Endothelial cell of umbilical vein (primary cell): ENCODE data around the gene SLC7A10.

ENCODE experiments used
- EZH2 ChIP-seq: IDR thresholded peaks from 2 replicates; pipeline ENCODE4 v1.6.1; 2012; ENCODE audit warnings: borderline replicate concordance, low read depth, mild to moderate bottlenecking, moderate library complexity, low read length, inconsistent platforms; ENCODE audit not compliant: severe bottlenecking
- FOS ChIP-seq: IDR thresholded peaks from 2 replicates; pipeline ENCODE4 v1.6.1; 2011; ENCODE audit warnings: mild to moderate bottlenecking, low read length, moderate library complexity, borderline replicate concordance; ENCODE audit not compliant: insufficient read depth
- GATA2 ChIP-seq: IDR thresholded peaks from 2 replicates; pipeline ENCODE4 v1.7.0; 2011; ENCODE audit warnings: low read depth, mild to moderate bottlenecking, moderate library complexity, mixed read lengths, low read length; ENCODE audit not compliant: insufficient read length, insufficient read depth
- JUN ChIP-seq: IDR thresholded peaks from 2 replicates; pipeline ENCODE4 v1.6.1; 2011; ENCODE audit warnings: borderline replicate concordance, low read depth; ENCODE audit not compliant: insufficient read length, insufficient read depth
- POLR2A ChIP-seq: IDR thresholded peaks from 2 replicates; pipeline ENCODE4 v1.6.1; 2012; ENCODE audit warnings: low read depth, mild to moderate bottlenecking, control low read depth, low read length
- POLR2AphosphoS5 ChIP-seq: IDR thresholded peaks from 2 replicates; pipeline ENCODE4 v1.6.1; 2012; ENCODE audit warnings: low read depth, mild to moderate bottlenecking, control low read depth, low read length, moderate library complexity; ENCODE audit not compliant: insufficient read depth
- TF ChIP-seq, protein P1 (sequence below), 2 donors: IDR thresholded peaks; 1 replicate in 1 of 2; 2 replicates in 1 of 2; pipeline ENCODE4 v1.5.1; 2011; ENCODE audit warnings: low read length in 2 of 2, mild to moderate bottlenecking in 2 of 2, moderate library complexity in 2 of 2, control low read depth in 1 of 2, inconsistent platforms in 1 of 2, low read depth in 1 of 2; ENCODE audit not compliant: insufficient read depth in 1 of 2; ENCODE audit errors: extremely low read depth in 1 of 2
- TF ChIP-seq, protein P2 (sequence below): IDR thresholded peaks from 2 replicates; pipeline ENCODE4 v1.6.1; 2011; ENCODE audit not compliant: insufficient read depth, insufficient read length

DNA sequence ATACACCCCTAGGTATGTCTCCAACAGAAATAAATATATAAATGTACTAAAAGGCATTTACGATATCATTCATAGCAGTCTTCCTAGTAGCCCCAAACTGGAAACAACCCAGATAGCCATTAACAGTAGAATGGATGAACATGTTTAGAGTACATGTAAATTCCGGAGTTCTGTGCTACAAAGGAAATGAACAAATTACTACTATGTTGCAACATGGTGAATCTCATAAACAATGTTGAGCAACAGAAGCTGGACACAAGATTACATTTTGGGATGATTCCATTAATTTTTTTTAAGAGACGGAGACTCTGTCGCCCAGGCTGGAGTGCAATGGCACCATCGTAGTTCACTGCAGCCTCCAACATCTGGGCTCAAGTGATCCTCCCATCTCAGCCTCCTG lies 5.9 kb upstream of the SLC7A10 start:
- TF ChIP-seq, protein P1, sequence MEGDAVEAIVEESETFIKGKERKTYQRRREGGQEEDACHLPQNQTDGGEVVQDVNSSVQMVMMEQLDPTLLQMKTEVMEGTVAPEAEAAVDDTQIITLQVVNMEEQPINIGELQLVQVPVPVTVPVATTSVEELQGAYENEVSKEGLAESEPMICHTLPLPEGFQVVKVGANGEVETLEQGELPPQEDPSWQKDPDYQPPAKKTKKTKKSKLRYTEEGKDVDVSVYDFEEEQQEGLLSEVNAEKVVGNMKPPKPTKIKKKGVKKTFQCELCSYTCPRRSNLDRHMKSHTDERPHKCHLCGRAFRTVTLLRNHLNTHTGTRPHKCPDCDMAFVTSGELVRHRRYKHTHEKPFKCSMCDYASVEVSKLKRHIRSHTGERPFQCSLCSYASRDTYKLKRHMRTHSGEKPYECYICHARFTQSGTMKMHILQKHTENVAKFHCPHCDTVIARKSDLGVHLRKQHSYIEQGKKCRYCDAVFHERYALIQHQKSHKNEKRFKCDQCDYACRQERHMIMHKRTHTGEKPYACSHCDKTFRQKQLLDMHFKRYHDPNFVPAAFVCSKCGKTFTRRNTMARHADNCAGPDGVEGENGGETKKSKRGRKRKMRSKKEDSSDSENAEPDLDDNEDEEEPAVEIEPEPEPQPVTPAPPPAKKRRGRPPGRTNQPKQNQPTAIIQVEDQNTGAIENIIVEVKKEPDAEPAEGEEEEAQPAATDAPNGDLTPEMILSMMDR (IDR thresholded peaks at IDR 0.05; ENCODE audit: extremely low read depth in 1 of 2, insufficient read depth in 1 of 2, low read depth in 1 of 2, low read length in 2 of 2), result no peak
- TF ChIP-seq FOS (no peak), POLR2A (no peak), EZH2 (no peak), GATA2 (no peak), POLR2AphosphoS5 (no peak), JUN (no peak)
- TF ChIP-seq, protein P2, sequence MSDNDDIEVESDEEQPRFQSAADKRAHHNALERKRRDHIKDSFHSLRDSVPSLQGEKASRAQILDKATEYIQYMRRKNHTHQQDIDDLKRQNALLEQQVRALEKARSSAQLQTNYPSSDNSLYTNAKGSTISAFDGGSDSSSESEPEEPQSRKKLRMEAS, result no peak
